ENCODE measurements around the gene SPTBN5.

DNA sequence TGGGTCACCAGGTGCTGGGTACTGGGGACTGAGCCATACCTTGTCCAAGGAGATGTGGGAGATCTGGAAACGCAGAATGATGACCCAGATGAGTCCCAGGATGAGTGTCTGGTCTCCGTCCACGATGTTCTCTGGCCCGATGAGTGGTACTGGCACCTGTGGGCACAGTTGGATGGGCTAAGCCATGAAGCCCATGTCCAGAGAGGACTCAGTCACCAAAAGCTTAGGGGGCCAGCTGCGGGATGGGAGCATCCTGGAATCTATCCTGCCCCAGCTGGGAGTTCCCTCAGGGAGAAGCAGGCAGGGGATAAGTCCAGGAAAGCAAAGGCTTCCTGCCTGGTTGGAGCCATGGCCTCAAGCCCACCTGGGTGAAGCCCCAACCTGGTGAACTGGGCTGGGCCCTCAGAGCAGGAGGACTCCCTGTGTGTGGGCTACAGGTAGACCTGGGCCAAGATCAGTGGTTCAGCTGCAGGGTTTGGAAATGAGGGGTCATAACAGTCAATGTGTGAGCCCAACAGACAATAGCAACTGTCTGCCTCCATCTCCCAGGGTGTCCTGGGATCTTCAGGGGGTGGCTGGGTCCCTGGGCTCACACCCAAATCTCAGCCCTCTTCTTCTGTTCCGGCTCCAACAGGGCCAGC lies 3.7 kb downstream of the SPTBN5 start:
- TF ChIP-seq, protein P1, sequence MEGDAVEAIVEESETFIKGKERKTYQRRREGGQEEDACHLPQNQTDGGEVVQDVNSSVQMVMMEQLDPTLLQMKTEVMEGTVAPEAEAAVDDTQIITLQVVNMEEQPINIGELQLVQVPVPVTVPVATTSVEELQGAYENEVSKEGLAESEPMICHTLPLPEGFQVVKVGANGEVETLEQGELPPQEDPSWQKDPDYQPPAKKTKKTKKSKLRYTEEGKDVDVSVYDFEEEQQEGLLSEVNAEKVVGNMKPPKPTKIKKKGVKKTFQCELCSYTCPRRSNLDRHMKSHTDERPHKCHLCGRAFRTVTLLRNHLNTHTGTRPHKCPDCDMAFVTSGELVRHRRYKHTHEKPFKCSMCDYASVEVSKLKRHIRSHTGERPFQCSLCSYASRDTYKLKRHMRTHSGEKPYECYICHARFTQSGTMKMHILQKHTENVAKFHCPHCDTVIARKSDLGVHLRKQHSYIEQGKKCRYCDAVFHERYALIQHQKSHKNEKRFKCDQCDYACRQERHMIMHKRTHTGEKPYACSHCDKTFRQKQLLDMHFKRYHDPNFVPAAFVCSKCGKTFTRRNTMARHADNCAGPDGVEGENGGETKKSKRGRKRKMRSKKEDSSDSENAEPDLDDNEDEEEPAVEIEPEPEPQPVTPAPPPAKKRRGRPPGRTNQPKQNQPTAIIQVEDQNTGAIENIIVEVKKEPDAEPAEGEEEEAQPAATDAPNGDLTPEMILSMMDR (IDR thresholded peaks at IDR 0.05) = no peak
- TF ChIP-seq POLR2A (IDR thresholded peaks at IDR 0.05) = no peak

All from Peyer's patch (tissue), 4 donors.